ENCODE results near the gene EEF2.
"Not testable (repeated sequence)": the region's sequence is repeated elsewhere in the genome, so short reads cannot be mapped to it uniquely, and the experiment has no call there.

Gene EEF2

DNA sequence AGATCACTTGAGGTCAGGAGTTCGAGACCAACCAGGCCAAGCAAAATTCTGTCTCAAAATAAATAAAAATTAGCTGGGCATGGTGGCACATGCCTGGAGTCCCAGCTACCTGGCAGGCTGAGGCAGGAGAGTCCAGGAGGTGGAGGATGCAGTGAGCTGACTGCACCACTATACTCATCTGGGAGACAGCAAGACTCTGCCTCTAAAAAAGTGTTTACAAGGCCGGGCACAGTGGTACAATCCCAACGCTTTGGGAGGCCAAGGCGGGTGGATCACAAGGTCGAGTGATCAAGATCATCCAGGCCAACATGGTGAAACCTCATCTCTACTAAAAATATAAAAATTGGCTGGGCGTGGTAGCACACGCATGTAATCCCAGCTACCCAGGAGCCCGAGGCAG lies 10.1 kb downstream of the EEF2 start:
- no peak for DNase-seq
- peaks cover 8% of the 10 kb centered on the region for H3K4me1 Mint-ChIP-seq
- no peak for TF ChIP-seq CTCF (IDR thresholded peaks at IDR 0.05)
- peaks cover 38% of the 10 kb centered on the region for H3K36me3 Mint-ChIP-seq (ENCODE audit: low read depth)
- H3K9me3 Mint-ChIP-seq: no peaks in the 10 kb centered on the region
- H3K27ac Mint-ChIP-seq: no peak overlapping the region
- H3K27me3 Mint-ChIP-seq (ENCODE audit: low read depth, poor library complexity): peaks cover 4% of the 10 kb centered on the region
- no peak overlapping the region for H3K4me3 Mint-ChIP-seq

- Mint-ChIP-seq H3K27me3 (ENCODE audit: low read depth, poor library complexity) (peaks cover 6% of the 10 kb centered on the region), H3K4me3 (peak within 1 kb of the TSS; percentile 89), H3K4me1 (peaks cover 35% of the 10 kb centered on the region), H3K27ac (peak within 1 kb of the TSS; percentile 99), H3K36me3 (ENCODE audit: low read depth) (peaks cover 19% of the 10 kb centered on the region), H3K9me3 (no peaks in the 10 kb centered on the region)
- no peak for TF ChIP-seq CTCF (IDR thresholded peaks at IDR 0.05)
- DNase-seq: peak; percentile 98
Observed at GRCh38 chr19:3970808-3971598, 14.3 kb downstream of the EEF2 start, which contains the start of gene DAPK3. Gene DAPK3, minus strand, starts transcription at chr19:3971099. Its CDS starts 1,364 bp downstream, at chr19:3969735.

- H3K4me3 Mint-ChIP-seq: peak overlapping the region; percentile 89
- H3K27me3 Mint-ChIP-seq (ENCODE audit: low read depth, poor library complexity): peaks cover 6% of the 10 kb centered on the region
- no peak for TF ChIP-seq CTCF (IDR thresholded peaks at IDR 0.05)
- H3K4me1 Mint-ChIP-seq: peaks cover 35% of the 10 kb centered on the region
- no peaks in the 10 kb centered on the region for H3K9me3 Mint-ChIP-seq
- H3K36me3 Mint-ChIP-seq (ENCODE audit: low read depth): peaks cover 17% of the 10 kb centered on the region
- peak overlapping the region; percentile 99 for H3K27ac Mint-ChIP-seq
- DNase-seq: peak; percentile 22
Observed at GRCh38 chr19:3970313-3970807, 14.9 kb downstream of the EEF2 start.

GRCh38 chr19:3969435-3970312 lies 15.6 kb downstream of the EEF2 start:
- Mint-ChIP-seq H3K9me3 (no peaks in the 10 kb centered on the region), H3K27me3 (ENCODE audit: low read depth, poor library complexity) (peaks cover 6% of the 10 kb centered on the region), H3K27ac (peak overlapping the region; percentile 99), H3K4me3 (peak overlapping the region; percentile 89), H3K36me3 (ENCODE audit: low read depth) (peaks cover 23% of the 10 kb centered on the region), H3K4me1 (peaks cover 35% of the 10 kb centered on the region)
- peak; percentile 32 for DNase-seq
- TF ChIP-seq CTCF (IDR thresholded peaks at IDR 0.05): peak; percentile 20

DNA sequence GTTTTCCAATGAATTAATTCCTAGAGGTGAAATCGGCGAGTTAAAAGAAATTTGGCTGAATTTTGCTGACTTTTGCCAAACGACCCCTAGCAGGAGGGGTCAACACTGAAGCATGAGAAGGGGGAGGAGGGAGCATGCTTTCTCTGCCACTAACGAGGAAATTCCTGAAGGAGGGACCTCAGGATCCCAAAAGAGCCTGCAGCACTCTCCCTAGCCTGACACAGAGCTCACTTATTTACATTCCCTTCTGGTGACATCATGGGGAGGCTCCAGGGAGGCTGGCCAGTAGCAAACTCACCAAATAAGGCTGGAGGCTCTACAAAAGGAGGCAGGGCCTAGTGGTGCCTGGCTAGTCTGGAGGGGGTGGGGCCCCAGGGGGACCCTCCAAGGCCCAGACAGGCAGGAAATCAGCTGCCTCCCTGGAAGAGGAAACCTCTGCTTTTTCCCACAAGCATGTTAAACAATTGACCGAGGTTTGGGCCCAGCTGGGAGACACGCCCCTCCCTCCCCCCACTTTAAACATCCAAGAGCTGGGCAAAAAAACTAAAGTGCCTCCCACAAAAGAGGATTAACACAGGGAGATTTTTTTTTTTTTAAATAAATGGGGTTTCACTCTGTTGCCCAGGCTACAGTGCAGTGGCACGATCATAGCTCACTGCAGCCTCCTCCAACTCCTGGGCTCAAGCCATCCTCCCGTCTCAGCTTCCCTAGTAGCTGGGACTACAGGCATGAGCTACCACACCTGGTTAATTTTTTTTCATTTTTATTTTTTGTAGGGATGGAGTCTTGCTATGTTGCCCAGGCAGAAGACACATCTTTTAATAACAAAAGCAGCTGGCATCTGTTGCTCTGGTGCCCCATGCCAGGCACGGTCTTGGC lies 16.5 kb downstream of the EEF2 start:
- Mint-ChIP-seq H3K9me3 (no peaks in the 10 kb centered on the region), H3K27ac (peak overlapping the region; percentile 99), H3K27me3 (ENCODE audit: low read depth, poor library complexity) (peaks cover 6% of the 10 kb centered on the region), H3K4me3 (peak overlapping the region; percentile 89), H3K4me1 (peaks cover 35% of the 10 kb centered on the region), H3K36me3 (ENCODE audit: low read depth) (peaks cover 27% of the 10 kb centered on the region)
- DNase-seq: peak; percentile 76
- no peak for TF ChIP-seq CTCF (IDR thresholded peaks at IDR 0.05)

- H3K9me3 Mint-ChIP-seq; DNase-seq; H3K27me3 Mint-ChIP-seq (ENCODE audit: low read depth, poor library complexity): not testable (repeated sequence)
- Mint-ChIP-seq H3K4me1 (peaks cover 35% of the 10 kb centered on the region), H3K27ac (peak overlapping the region; percentile 99), H3K36me3 (ENCODE audit: low read depth) (peaks cover 33% of the 10 kb centered on the region), H3K4me3 (peak overlapping the region; percentile 89)
Observed at GRCh38 chr19:3967983-3968382, 17.3 kb downstream of the EEF2 start.
